Suppressor macrophage treated with lipopolysaccharide for 4 hours (primary cell): ENCODE data around the gene THSD4.

ENCODE experiments used
- DNase-seq: peaks from one replicate; pipeline ENCODE4 v3.0.0-alpha.2; 2020

Gene THSD4

DNA sequence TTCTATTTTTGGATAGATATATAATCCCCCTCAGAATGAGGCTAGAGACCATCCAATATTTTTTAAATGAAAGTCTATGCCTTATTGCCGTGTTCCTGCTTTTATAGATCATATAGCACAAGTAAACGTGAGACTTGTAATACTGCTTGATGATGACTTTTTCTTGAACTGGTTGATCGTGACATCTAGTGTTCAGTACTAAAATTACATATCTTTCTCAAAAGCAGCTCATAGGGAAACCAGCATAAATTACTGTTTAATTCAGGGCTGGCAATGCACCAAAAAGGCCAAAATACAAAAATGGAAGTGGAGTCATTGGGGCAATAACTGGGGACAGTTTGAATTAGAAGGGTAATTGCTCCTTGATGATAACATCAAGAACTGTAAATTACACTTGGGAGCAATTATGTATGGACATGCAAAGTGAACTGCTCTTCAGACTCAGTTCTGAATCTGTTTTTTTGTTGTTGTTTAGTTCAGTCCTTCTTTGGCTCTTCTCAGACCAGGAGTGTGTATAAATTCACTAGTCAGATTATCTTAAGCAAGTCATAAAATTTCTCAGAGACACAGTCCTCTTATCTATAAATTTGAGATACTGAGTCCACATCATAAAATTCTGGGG is 325.3 kb downstream of the THSD4 start:
- peak; percentile 49 for DNase-seq

DNA sequence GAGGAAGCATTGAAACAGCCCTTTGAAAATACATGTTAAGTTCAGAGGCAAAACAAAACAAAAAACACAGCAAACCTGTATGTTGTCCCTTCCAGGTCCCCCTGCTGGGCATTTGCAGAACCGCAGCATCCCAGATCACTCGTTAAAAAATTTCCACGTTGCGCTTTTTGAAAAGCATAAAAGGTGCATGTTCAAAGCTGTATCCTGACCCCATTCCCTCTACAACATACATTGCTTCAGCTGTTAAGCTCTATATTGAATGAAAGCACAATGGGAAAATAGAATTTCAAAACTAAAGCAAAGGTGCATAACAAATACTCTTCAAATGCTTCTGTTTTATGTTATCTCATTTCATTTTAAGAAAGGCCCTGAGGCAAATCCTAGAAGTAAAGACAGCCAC is 328.3 kb downstream of the THSD4 start:
- DNase-seq = peak; percentile 62

DNA sequence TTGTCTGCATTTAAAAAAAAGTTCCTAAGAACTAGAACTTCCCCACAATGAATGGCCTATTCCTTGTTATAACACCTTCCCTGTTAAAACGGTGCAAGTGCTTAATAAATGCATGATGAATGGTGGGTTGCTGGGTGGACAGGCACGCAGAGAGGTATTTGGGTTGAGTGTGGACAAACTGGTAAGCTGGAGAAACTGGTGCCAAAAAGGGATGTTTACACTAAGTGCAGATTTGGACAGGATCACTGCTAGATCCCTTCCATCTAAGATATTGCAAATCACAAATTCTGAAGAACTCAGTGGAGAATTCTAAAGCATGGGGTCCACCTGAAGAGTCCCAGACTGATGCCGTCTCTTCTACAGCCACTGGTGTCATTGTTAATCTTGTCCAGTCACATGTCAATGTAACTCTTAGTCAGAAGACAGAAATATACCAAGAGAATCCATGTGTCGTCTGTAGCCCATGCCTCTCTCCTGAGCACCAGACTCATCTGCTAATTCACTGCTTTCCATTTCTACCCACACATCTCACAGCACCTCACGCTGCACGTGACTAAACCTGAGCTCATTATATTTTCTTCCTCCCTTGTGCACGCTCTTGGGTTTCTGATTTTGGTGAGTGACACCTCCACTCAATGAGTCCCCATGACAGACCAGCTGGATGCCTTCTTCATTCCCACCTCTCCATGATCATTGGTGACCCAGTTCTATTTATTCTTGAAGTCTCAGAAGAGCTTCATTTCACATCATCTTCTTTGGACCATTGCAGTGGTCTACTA is 328.9 kb downstream of the THSD4 start:
- no peak for DNase-seq

DNA sequence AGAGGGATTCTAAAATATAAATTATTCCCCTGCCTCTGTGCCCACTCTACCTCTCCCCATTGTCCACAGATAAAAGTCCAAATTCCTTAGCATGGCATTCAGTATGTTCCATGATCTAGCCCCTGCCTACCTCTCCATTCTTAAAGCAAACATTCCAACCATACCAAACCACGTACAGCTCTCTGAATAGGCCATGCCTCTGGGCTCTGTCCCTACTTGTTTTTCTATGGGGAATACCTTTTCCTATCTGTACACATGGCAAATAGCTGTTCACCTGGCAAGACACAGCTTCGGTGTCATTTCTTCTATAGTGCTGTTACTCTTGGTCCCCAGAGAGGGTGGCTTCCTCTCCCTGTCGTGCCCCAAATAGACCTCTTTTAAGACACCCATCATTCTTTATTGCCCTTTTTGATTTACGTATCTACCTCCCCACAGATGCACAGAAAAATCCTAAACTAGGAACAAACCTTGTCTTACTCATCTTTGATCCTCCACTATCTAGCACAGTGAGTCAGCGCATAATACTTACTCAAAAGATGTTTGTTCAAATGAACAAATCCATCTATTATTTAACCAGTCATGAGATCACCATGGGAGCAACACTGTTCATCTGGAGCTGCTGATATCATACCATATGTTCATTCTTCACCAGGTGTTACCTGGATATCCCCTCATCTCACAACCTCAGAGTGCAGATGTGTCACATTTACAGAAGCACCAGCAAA is 329.8 kb downstream of the THSD4 start:
- DNase-seq = no peak

DNA sequence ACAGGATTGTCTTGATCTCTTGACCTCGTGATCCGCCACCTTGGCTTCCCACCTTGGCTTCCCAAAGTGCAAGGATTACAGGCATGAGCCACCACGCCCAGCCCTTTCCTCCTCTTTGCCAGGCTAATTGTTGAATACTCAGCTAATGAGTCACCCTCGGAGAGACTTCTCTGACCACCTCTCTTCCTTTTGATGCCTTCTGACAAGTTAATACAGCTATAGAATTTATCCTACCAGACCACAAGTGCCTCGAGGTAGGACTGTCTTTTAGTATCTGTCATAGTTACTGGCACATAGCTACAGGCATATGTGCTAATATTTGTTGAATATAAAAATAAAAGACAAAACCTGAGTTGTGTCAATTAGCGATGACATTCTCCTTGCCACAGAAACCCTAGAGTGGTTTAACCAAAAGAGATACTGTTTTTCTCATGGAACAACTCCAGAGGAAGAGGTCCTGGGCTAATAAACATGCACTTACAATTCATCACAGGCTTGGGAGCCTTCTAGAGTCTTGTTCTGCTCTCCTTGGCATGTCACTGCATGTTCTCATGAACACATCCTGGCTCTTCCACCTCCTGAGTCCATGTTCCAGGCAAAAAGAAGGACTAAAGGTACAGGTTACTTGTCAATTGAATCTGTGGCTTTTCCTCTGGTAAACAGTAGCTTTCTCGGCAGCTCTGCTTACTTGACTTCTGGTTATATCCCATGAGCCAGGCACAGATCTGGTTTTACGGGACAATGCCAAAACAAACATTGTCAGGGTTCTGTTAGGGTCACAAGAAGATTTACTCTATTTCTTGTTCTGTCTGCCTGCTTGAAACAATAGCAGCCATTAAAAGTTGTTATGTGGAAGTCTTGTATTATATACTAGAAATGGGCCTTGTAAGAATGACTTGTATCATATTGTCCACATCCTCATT is 332.3 kb downstream of the THSD4 start:
- DNase-seq = no peak

DNA sequence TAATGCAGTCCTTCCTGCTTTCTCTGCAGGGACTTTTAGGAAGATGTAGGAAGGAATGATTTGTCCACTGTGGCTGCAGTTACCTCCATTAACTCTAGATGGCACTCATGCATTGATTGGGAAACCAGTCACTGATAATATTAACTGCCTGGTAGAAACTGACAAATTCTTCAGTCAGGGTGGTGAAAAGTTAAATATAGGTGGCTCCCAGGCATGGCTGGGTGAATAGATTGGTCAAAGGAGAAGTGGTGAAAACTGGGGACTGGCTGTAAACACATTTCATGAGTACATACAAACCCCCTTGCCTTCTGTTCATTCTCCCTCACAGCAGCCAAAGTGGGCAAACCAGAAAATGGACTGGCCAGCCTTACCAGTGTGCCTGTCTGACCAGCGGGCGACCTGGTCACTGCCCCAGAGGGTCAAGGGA is 333.4 kb downstream of the THSD4 start:
- DNase-seq = peak; percentile 62

GRCh38 chr15:71449363-71449762 is 334.1 kb downstream of the THSD4 start:
- no peak for DNase-seq

- no peak for DNase-seq
These were observed 334.7 kb downstream of the THSD4 start for GRCh38 chr15:71449956-71450355.

- DNase-seq = no peak
These were observed 335.9 kb downstream of the THSD4 start for GRCh38 chr15:71451130-71451529.

GRCh38 chr15:71452893-71453292 is 337.6 kb downstream of the THSD4 start:
- DNase-seq = no peak

DNA sequence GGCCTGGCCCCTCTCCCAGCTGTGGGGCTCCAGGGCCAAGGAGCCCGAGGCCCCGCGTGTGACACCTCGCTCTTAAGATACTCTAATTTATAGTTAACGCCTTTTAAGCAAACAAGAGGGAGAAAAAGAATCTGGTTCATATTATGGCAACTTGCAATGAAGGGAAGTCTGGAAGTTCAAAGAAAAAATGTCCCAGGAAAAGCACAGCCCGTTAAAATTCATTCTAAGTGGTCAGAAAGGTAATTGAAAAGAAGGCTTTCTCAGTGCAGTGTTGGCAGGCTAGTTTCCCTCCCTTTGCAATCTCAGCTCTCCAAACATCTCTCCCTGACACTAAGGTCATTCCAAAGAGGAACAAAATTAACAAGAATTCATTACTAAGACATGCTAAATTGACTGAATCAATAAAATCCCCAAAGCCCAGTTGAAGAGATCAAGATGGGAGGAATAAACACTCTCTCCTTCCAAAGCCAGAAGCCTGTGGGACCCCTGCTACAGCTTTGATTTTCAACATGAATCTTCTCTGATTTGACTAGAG is 339.3 kb downstream of the THSD4 start:
- DNase-seq = no peak

DNA sequence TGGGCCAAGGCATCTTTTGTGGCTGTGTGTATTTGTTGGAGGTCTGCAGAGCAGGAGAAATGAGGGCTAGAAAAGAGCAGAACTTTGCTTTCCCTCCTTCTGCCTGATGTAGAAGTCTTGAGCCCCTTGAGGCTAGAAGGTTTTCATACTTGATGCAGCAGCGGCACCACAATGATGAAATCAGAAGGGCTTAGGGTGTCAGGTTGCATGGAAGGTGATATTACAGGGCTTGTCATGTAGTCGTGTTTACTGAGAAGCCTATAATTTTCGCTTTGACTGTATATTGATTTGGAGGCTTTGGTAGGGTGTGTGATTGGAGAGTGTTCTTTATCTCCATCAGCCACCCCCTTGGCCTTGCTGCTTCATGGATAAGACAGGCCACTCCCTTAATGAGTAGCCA is 339.8 kb downstream of the THSD4 start:
- DNase-seq = no peak

GRCh38 chr15:71455878-71456277 is 340.6 kb downstream of the THSD4 start:
- no peak for DNase-seq

- no peak for DNase-seq
These were observed 341.1 kb downstream of the THSD4 start for GRCh38 chr15:71456362-71456761.

DNA sequence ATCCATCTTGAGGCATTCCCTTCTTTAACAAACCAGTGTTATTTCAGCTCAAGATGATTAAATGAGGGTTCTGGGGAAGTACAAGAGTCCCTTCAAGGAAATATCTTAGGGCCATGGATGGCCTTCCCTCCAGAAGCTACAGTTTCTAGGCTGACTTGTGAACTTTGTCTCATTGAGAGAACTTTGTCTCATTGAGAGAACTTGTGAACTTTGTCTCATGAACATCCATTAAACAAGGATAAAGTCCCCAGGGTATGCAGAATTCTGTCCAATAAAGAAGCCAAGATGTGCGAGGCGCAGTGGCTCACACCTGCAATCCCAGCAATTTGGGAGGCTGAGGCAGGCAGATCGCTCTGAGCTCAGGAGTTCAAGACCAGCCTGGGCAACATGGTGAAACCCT is 341.5 kb downstream of the THSD4 start:
- DNase-seq = no peak

DNA sequence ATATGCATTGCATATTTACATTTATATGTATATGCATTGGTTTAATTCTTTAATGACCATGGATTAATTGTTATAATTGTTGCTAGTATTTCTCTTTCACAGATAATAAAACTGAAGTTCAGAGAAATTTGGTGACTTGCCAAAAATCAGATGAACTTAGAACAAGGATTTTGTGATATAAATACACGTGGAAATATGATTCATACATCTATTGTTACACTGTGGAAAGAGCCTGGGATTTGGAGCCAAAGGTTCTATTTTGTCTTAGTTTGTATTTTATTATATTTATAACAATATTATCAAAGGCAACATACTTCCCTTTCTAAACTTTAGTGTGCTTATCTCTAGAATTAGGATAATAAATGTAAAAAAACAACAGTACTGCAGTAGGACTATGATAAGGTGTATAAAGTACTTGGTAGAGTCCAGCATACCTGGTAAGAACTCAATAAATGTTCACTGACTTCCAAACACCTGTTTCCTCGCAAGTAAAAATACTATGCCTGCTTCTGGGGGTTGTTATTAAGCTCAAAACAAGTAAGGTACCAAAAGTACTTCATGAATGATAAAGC is 342.9 kb downstream of the THSD4 start:
- no peak for DNase-seq

DNA sequence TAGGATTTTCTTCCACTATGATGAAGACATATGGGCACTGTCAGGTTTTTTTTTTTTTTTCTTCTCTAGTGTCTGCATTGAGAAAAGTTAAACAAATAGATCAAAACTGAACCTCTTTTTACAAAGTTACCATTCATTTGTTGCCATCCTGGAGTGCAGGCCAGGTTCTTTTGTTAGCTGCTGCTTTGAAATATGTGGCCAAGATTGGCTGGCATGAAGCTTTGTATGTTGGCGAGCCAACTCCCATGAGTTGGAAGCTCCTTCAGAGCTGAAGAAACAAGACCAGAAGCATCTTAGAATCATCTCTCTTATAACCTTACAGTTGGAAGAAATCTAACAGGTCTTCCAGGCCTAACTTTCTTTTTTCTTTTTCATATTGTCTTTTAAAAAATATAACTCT is 346.5 kb downstream of the THSD4 start:
- no peak for DNase-seq

DNA sequence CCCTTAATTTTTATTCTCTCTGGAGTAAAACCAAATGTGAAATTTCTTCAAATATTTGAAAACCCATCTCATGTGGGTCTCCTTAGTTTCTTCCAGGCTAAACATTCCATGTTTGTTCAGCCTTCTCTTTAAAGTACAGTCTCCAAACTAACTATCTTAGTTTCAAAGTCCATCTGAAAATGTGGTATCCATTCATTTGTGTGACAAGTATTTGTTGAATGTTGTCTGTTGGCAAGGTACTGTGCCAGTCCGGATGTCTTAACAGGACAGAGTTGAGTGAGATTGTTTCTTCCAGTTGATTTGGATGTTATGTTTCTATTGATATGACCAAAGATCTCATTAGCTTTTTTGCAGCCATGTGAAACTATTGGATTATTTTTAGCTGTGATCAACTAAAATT is 347.4 kb downstream of the THSD4 start:
- DNase-seq = no peak

DNA sequence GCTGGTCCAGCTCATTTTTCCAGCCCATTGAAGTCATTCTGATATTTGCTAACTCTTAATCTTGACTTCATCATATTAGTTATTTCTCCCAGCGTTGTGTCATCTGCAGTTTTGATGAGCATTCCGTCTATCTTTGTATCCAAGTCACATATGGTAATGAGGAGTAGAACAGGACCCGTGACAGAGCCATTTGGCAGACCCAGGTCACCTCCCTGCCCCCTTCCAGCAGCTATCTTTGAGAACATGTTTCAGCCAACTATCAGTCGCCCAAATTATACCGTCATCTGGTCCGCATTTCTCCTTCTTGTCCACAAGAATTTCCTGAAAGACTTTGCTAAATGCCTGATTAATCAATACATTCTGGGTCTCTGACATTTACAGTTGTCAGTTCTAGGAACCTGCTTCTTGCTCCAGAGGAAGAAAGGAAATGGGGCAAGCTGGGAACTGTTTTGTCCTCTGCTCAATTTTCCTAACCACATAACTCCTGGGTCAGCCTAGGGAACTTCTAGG is 347.9 kb downstream of the THSD4 start:
- no peak for DNase-seq

GRCh38 chr15:71465131-71465955 is 350.1 kb downstream of the THSD4 start:
- DNase-seq = no peak

GRCh38 chr15:71468715-71469114 is 353.4 kb downstream of the THSD4 start:
- no peak for DNase-seq
